ENCODE data around the gene COX6B1. TPM values are rescaled to one million over a fixed set of nuclear protein-coding genes. Genes with fewer than 3 reads are reported as not detected.
"Not testable (repeated sequence)": the region's sequence is repeated elsewhere in the genome, so short reads cannot be mapped to it uniquely, and the experiment has no call there.

COX6B1 gene
- 817 and 1,352 TPM in 2 replicates for total RNA-seq
- polyA plus RNA-seq: 1,159 and 1,609 TPM in 2 replicates

- DNase-seq (ENCODE audit: low read depth in 1 of 2, low spot score in 1 of 2): peak; percentile 97 to 98
- peak within 1 kb of the TSS; percentile 70 for H3K27ac ChIP-seq
- no peaks in the 10 kb centered on the region for H3K9me3 ChIP-seq (ENCODE audit: low read depth)
- H3K36me3 ChIP-seq: peaks cover 6% of the 10 kb centered on the region
- no peaks in the 10 kb centered on the region for H3K27me3 ChIP-seq
- peak within 1 kb of the TSS; percentile 66 for H3K4me3 ChIP-seq
- H3K4me1 ChIP-seq (ENCODE audit: low read depth): peaks cover 5% of the 10 kb centered on the region
- no peak for TF ChIP-seq CTCF (IDR thresholded peaks at IDR 0.05; ENCODE audit: low read depth, low read length)
Observed at GRCh38 chr19:35648017-35648961, at the start of gene COX6B1. COX6B1 (plus strand) TSS chr19:35648323; CDS start chr19:35651244, 2,921 bp downstream.

- no peaks in the 10 kb centered on the region for H3K4me1 ChIP-seq (ENCODE audit: low read depth)
- H3K27me3 ChIP-seq: peaks cover 8% of the 10 kb centered on the region
- TF ChIP-seq CTCF (IDR thresholded peaks at IDR 0.05; ENCODE audit: low read depth, low read length): no peak
- no peaks in the 10 kb centered on the region for H3K36me3 ChIP-seq
- H3K9me3 ChIP-seq (ENCODE audit: low read depth): no peaks in the 10 kb centered on the region
- H3K4me3 ChIP-seq: no peak overlapping the region
- no peak for DNase-seq (ENCODE audit: low read depth in 1 of 2, low spot score in 1 of 2)
- no peak overlapping the region for H3K27ac ChIP-seq
Observed at GRCh38 chr19:35601971-35602370, 46.2 kb upstream of the COX6B1 start.

GRCh38 chr19:35604436-35604835 is 43.7 kb upstream of the COX6B1 start:
- DNase-seq (ENCODE audit: low read depth in 1 of 2, low spot score in 1 of 2); H3K27ac ChIP-seq; H3K4me1 ChIP-seq (ENCODE audit: low read depth); H3K4me3 ChIP-seq; H3K36me3 ChIP-seq; H3K27me3 ChIP-seq; H3K9me3 ChIP-seq (ENCODE audit: low read depth): not testable (repeated sequence)

GRCh38 chr19:35607170-35607569 is 41.0 kb upstream of the COX6B1 start:
- not testable (repeated sequence) for H3K4me1 ChIP-seq (ENCODE audit: low read depth); H3K27ac ChIP-seq

GRCh38 chr19:35607661-35608060 is 40.5 kb upstream of the COX6B1 start:
- no peaks in the 10 kb centered on the region for H3K4me1 ChIP-seq (ENCODE audit: low read depth)
- no peaks in the 10 kb centered on the region for H3K27me3 ChIP-seq
- no peaks in the 10 kb centered on the region for H3K9me3 ChIP-seq (ENCODE audit: low read depth)
- DNase-seq (ENCODE audit: low read depth in 1 of 2, low spot score in 1 of 2): no peak
- TF ChIP-seq CTCF (IDR thresholded peaks at IDR 0.05; ENCODE audit: low read depth, low read length): no peak
- no peaks in the 10 kb centered on the region for H3K36me3 ChIP-seq
- no peak overlapping the region for H3K27ac ChIP-seq
- H3K4me3 ChIP-seq: no peak overlapping the region

More at GRCh38 chr19:35607170-35607569, 41.0 kb upstream of the COX6B1 start:
- not testable (repeated sequence) for DNase-seq (ENCODE audit: low read depth in 1 of 2, low spot score in 1 of 2); H3K36me3 ChIP-seq; H3K9me3 ChIP-seq (ENCODE audit: low read depth); H3K27me3 ChIP-seq; H3K4me3 ChIP-seq

GRCh38 chr19:35608251-35608650 is 39.9 kb upstream of the COX6B1 start:
- H3K36me3 ChIP-seq: no peaks in the 10 kb centered on the region
- no peak overlapping the region for H3K27ac ChIP-seq
- TF ChIP-seq CTCF (IDR thresholded peaks at IDR 0.05; ENCODE audit: low read depth, low read length): no peak
- DNase-seq (ENCODE audit: low read depth in 1 of 2, low spot score in 1 of 2): no peak
- no peaks in the 10 kb centered on the region for H3K27me3 ChIP-seq
- no peaks in the 10 kb centered on the region for H3K4me1 ChIP-seq (ENCODE audit: low read depth)
- H3K4me3 ChIP-seq: no peak overlapping the region
- no peaks in the 10 kb centered on the region for H3K9me3 ChIP-seq (ENCODE audit: low read depth)

All from cardiac muscle cell (in vitro differentiated cells and primary cell).